Measurements from ENCODE around the gene BAX. TPM values are rescaled to one million over a fixed set of nuclear protein-coding genes. Genes with fewer than 3 reads are reported as not detected.

Gene BAX
- total RNA-seq, 1 donor from 2014 or later = 376 TPM

DNA sequence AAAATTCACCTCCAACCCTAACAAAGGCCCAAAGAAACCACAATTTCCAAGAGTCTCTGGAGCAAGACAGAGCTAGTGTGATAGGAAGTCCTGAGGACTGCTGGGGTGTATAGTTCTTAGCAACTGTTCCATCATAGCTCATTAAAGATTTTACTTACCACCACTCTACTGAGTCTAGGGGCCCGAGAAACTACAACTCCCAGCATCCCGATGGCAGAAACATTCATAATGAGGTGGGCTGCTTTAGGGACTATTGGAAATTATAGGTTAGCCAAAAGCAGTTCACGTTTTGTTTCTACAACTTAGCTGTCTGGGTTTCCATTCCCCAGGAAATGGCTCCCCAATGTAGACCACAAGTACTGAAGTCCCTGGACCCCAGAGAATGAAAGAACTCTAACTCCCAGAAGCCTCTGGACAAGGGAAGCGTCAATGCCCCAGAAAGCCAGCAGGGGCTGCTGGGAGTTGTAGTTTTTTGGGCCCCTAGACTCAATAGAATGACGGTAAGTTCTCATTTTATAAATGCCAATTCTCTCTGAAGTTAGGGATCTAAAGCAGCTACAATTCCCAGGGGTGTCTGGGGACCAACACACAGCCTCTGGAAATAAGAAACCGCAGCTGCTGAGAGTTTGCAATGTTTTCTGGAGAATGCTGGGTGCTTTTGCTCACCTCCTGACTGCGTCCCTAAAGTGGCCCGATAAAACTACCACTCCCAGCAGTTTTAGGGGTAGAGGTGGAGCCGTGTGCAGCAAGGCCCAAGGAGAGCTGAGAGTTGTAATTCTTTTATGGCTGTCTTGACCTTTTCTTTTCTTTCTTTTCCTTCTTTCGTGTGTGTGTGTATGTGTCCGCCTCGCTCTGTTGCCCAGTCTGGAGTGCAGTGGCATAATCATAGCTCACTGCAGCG, 21.5 kb downstream of the BAX start:
- intact Hi-C loops (cut with micrococcal nuclease) = no loop called here

DNA sequence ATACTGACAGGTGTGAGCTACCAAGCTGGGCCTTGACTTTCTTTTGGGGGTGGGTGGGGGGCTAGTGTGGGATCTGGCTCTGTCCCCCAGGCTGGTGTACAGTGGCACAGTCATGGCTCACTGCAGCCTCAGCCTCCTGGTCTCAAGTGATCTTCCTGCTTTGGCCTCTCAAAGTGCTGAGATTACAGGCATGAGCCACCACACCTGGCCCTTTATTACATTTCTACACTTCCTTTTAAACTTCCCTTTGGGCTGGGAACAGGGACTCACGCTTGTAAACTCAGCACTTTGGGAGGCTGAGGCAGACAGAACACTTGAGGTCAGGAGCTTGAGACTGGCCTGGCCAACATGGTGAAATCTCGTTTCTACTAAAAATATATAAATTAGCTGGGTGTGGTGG, 22.4 kb downstream of the BAX start:
- intact Hi-C loops (cut with micrococcal nuclease) = no loop called here

DNA sequence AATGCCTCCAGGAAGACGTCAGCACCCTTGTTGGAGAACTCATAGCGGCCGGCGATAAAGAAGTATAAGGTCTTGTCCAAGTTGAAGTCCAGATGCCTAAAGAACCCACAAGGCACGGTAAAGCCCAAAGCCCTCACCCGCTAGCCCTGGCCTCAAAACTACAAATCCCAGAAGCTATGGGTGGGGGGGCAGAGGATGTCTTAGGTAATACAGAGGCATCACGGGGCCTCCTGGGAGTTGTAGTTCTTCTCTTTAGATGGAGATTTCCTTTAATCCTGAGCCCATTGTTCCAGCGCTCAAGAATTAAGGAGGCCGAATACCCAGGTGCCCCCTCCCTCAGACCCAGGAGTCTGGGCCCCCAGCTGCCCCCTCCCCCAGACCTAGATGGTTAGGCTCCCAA, 27.6 kb downstream of the BAX start:
- intact Hi-C loops (cut with micrococcal nuclease) = no loop called here

DNA sequence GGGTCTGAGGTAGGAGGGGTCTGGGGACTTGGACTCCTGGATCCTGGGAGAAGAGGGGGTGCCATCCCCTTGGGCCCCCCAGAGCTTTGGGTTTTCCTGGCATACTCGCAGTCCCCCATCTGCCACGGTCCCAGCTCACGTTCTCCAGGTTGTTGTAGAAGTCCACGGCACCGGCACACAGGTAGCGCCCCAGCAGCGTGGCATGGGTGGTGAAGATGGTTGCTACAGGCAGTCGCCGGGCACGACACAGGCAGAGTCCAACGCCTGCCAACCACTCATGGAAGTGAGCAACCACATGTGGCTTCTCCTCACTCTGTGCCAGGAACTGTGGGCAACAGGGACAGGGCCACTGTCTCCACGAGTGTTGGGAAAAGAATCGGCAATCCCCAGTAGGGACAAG, 31.0 kb downstream of the BAX start:
- intact Hi-C loops (cut with micrococcal nuclease) = no loop called here

DNA sequence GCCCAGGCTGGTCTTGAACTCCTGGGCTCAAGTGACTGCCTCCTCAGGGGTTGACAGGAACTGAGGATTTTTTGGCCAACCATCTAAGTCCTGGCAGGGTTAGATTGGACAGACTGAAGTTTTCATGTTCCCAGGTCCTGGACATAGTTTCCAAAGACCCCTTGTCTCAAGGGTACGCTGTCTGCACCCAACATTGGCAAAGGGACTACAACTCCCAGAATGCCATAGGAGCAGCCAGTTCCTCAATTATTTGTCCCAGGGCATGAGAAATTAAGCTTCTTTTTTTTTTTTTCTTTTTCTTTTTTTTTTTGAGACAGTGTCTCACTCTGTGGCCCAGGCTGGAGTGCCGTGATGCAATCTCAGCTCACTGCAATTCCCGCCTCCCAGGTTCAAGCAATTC, 31.5 kb downstream of the BAX start:
- intact Hi-C loops (cut with micrococcal nuclease) = no loop called here

DNA sequence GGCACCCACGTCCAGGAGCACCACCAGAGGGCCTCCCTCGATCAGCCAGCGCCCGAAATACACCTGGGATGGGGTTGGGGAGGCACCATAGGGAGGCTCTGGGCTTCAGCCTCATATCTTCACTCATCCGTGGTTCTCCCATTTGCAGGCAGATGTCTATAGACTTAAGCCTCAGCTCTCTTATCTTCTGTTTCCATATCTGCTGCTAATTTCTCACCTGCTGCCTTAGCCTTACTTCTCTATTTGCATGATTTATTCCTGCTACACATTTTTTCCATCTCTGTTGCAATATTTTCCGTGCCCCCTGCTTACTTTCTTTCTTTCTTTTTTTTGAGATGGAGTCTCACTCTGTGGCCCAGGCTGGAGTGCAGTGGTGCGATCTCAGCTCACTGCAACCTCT, 32.6 kb downstream of the BAX start:
- intact Hi-C loops (cut with micrococcal nuclease) = no loop called here

DNA sequence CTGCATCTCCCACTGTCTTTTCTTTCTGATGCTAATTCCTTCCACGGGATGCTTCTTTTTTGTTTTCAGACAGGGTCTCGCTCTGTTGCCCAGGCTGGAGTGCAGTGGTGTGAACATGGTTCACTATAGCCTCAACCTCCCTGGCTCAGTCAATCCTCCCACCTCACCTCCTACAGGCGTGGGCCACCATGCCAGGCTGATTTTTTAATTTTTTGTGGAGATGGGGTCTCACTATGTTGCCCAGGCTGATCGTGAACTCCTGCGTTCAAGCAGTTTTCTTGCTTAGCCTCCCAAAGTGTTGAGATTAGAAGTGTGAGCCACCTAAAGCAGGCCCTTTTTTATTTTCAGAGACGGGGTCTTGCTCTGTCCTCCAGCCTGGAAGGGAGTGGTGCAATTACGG, 33.6 kb downstream of the BAX start:
- intact Hi-C loops (cut with micrococcal nuclease) = no loop called here

DNA sequence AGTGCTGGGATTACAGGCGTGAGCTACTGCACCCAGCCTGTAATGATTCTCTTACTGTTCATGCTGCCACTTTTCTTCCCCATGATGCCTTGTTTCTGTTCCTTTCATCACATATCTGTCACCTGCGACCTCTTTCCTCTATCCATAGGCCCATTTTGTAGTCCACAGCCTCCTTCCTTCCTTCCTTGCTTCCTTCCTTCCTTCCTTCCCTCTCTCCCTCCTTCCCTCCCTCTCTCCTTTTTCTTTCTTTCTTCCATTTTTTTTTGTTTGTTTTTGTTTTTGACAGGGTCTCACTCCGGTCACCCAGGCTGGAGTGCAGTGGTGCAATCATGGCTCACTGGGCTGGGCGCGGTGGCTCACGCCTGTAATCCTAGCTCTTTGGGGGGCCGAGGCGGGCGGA, 34.2 kb downstream of the BAX start:
- intact Hi-C loops (cut with micrococcal nuclease) = no loop called here

DNA sequence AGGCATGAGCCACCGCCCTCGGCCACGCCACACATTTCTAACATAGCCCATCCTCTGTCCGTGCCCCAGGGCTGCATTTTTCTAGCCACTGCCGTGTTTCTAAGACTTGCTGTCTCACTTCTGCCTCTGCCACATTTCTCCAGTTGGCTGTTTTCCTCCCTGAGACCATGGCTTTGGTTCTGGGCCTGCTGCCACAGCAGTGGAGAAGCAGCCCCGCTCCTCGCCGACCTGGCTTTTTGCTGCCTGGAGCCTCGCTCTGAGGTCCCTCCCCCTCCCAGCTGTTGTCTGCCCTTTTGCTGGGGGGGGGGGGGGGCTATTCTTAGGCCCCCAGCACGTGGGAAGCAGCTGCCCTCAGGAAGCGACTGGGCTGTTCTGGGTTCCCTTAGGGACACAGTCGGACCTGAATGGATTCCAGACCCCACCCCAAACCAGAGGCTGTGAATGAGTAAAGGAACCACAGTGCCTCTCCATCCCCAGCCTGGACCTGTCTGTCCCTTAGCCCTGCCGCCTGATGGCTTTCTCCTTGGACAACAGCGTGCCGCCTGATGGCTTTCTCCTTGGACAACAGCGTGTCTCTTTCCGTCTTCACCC, 35.1 kb downstream of the BAX start:
- intact Hi-C loops (cut with micrococcal nuclease) = loop anchor here (5.0 kb wide), 3 partner anchors 158 to 778 kb away; partner anchors contain the start of genes ALDH16A1, AP2A1 and PIH1D1

DNA sequence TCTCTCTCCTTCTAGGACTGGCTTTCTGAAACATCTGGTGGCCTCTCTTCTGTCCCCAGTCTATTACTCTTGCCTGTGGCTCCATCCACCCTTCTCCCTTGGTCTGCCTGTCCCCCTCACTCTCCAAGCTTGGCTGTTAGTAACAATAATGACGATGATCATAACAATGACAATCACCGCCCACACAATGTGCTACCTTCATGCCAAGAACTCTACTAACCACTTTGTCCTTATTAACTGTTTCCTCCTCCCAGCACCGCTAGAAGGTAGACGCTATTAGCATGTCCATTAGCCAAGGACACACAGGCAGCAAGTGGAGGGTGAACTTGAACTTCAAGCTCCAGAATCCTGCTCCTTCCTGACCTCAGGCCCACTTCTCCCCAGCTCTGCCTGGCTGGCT, 35.7 kb downstream of the BAX start:
- intact Hi-C loops (cut with micrococcal nuclease) = loop anchor here (5.0 kb wide), 3 partner anchors 157 to 777 kb away; partner anchors contain the start of genes ALDH16A1, AP2A1 and PIH1D1

DNA sequence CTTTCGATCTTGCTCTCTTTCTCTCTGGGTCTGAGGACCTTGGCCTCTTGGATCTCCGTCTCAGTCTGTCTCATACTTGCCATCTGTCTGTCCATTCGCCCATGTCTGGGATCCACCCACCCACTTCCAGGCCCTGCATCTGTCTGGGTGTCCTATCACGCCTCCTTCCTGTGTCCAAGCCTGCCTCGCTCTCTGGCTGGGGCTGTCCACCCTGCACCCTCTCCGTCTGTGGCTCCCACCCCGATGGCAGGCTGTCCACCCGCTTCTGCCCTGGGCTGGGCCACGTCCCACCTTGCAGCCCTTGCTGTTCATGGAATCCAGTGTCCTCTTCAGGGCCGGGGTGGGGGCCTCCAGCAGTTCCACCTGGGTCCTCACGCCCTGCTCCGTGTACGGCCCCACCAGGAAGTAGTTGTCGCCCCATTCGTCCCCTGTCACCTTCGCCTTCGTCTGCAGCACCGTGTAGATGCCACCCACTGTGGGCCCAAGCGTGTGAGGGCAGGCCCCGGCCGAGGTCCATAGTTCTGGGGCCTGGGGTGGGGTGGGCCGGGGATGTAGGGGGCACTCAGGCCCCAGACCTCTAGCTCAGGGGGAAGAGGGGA, 36.4 kb downstream of the BAX start:
- intact Hi-C loops (cut with micrococcal nuclease) = loop anchor here (5.0 kb wide), 3 partner anchors 156 to 776 kb away; partner anchors contain the start of genes ALDH16A1, AP2A1 and PIH1D1

DNA sequence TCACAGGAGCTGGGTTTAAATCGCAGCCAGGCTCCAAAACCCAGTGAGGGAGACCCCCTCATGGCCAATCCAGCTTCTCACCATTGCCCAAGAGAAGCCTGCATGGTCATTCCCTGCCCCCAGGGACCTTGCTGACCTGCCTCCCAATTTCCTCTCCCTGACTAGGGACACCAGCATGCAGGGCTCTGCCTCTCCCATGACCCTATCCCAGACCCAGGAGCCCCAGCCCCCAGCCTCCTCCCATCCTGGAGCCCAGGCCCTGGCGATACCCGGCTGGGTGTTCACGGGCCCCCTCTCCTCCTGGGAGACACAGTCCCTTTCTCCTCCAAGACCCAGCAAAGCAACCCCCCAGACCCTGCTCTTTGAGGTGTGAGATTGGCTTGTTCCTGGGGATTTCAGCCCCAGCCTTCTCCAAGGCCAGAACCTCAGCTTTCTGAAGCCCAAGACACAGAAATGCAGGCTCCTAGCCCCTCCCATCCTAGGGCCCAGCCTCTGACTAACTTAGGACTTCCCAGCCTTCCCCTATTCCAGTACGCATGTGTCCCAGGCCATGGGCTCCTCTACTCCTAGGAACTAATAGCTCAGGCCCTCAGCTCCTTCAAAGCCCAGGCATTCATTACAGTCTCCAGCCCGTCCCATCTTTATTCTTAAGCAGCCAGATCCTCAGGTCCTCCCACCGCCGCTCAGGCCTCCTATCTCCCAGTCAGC, 37.4 kb downstream of the BAX start:
- intact Hi-C loops (cut with micrococcal nuclease) = loop anchor here (1.0 to 5.0 kb wide), 4 partner anchors 9 to 775 kb away; partner anchors contain the start of genes ALDH16A1, AP2A1 and PIH1D1

DNA sequence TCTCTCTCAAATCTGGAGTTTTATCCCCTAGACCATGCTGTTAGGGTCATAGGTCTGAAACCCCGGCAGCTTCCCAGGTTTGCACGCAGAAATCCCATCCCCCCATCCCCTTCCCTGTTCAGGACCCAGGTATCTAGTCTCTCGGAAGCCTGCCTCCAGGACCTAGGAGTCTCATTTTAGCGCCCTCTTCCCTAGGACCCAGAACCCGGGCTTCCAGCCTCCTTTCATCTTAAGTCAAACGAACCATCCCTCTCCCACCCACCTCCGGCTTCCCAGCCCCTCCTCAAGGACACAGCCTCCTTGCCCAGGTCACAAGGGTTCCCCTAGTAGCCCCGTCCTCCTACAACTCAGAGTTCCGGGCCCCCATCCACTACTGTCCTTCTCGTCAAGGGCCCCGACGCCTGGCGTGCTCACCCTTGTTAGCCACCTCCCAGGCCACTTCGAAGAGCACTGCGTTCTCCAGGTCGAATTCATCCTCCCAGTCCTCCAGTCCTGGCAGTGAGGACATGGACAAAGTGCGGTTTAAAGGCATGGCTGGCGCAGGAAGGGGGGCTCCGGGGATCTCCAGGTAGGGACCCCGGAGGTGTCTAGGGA, 38.0 kb downstream of the BAX start:
- intact Hi-C loops (cut with micrococcal nuclease) = loop anchor here (1.0 to 5.0 kb wide), 20 partner anchors 9 to 885 kb away; partner anchors contain the start of genes AKT1S1, ALDH16A1, AP2A1 and C19orf73

DNA sequence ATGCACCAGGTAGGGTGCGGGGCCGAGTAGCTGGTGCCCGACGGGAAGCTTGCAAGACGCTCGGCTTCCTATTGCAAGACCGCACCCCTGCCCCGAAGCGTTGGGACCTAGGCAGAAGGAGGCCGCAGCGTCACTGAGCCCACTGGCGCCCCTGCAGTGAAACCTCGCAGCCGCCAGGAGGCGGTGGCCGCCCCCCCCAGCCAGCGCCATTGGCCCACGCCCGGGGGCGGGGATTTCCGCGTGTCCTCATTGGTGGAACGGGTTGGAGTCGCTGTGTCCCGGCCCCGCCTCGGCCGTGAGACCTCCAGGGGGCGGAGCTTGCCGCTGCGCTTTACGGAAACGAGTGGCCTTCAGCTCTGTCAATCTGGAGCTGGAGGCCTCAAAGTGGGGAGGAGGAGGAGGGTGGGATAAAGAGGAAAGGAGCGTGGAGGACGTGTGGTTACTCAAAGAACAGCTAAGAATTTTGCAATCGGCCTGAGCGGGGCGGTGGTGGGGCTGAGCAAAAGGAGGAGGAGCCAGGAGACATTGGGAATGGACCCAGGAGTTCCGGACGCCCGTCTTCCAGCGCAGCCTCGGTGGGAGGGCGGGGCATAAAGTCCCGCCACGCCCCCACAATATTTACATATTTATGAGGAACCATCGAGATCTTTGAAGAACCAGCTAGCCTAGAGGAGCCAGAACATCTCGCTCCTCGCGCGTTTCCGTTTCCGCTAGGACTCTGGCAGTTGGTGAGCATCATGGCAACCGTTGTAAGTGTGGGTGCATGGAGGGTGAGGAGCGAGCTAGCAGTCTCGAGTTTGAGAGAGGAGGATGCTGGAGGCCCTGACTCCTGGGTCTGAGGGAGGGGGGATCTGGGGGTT, 38.7 kb downstream of the BAX start, which contains the start of the genes GYS1 and RUVBL2:
Gene GYS1, minus strand, starts transcription at position 135 of the 860 bp plus-strand sequence. CDS start 197 bp downstream, outside the sequence.
Gene RUVBL2, plus strand, starts transcription at position 713 of the 860 bp plus-strand sequence. Its CDS starts 25 bp downstream, at position 738.
- intact Hi-C loops (cut with micrococcal nuclease) = loop anchor here (1.0 to 5.0 kb wide), 19 partner anchors 24 to 884 kb away; partner anchors contain the start of genes AKT1S1, ALDH16A1, AP2A1 and C19orf73

DNA sequence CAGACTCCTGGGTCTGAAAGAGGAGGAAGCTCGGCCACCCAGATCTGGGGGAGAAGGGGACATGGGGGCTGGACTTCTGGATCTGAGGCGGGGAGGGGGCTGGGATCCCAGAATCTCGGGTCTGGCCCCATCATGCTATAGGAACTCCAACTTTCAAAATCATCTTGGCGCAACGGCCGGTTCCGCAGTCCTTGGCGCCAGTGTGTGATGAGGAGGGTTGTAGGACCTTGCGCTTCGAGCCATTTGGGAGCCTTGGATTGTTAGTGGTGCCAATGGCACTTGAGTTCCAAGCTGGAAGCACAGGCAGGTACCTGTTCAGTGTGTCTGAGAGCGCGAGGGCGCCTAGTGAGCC, 39.3 kb downstream of the BAX start:
- intact Hi-C loops (cut with micrococcal nuclease) = loop anchor here (5.0 kb wide), 3 partner anchors 153 to 773 kb away; partner anchors contain the start of genes ALDH16A1, AP2A1 and PIH1D1

DNA sequence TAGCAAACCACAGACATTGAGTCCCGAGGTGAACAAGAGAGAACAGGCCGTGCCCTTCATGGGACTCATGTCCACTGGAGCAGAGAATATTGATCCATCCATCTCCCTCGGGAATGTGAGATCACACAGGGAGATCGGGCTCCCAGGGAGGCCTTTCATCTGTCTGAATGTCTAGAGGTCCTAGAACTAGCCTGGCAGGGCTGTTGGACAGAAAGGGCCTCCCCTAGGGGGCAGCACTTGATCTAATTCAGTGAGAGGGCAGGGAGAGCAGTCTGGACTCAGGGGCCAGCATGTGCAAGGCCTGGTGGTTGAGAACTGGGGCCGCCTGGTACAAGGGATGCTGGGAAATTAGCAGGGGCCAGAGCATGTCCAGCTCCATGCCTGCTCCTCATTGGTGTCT, 43.3 kb downstream of the BAX start:
- intact Hi-C loops (cut with micrococcal nuclease) = no loop called here

DNA sequence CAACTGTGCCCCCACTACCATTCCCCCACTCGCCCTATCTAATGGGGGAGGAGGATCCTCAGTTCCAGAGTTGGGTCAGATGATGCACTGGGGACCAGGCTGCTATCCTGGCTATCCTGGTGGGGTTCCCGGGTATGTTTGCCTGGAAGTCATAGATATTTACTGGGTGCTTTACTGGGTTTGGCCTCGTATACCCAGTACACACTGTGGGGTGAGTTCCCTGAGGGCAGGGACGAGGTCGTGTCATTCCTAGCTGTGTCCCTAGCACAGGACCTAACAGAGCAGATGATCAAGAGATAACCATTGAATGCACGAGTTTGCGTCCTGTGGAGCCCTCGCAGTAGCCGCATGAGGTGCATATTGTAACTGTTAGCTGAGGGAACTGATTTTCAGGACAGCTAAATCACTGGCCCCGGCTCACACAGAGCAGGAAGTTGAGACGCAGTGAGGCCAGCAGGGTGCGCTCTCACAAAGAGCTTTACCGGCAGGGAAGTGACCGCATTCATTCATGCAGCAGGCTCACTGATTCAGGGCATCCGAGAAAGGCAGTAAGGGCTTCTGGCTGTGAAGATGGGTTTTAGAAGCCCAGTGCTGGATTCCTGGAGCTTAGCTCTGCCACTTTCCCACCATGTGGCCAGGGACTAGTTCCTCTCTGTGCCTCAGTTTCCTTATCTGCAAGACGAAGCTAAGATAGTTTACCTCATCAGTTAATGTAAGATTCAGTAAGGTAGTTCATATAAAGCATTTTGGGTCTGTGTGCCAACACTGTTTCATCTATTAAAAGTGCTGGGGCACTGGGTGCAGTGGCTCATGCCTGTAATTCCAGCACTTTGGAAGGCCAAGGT, 45.0 kb downstream of the BAX start:
- intact Hi-C loops (cut with micrococcal nuclease) = loop anchor here (1.0 kb wide), 2 partner anchors 98 to 200 kb away; no protein-coding TSS in a partner anchor

DNA sequence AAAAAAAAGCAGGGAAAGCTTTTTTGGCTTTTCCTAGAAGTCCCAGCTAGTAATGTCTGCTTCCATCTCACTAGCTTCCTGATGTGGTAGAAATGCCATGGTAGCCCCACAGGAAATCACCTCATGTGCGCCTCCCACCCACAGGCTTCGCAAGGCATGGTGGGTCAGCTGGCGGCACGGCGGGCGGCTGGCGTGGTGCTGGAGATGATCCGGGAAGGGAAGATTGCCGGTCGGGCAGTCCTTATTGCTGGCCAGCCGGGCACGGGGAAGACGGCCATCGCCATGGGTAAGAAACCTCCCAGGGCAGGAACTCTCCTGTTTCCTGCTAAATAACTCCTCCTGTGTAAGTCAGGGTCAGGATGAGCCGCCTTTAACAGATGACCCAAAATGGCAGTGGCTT, 49.5 kb downstream of the BAX start:
- intact Hi-C loops (cut with micrococcal nuclease) = no loop called here

All from T-helper 1 cell treated with Interleukin-12 subunit alpha and Interleukin-12 subunit beta and Interleukin-4 antibody, amounts not matched to agents 30 ng/mL and 1 ng/mL, for 36 hours (primary cell).